Measurements from ENCODE around the gene GALNT9.

GRCh38 chr12:132305560-132305966 is 23.8 kb downstream of the GALNT9 start:
- TF ChIP-seq CTCF (IDR thresholded peaks at IDR 0.05) (no peak), POLR2A (IDR thresholded peaks at IDR 0.05) (no peak)

All from right lobe of liver (tissue), 4 donors.